HEK293 (cell line): ENCODE results near the gene SMIM44.
A peak's percentile ranks its signal among the peaks of the same experiment; 100 is the strongest.

Source experiments
- HOXA7 ChIP-seq: sonication (generic); formaldehyde crosslinking; IDR thresholded peaks from 2 replicates; pipeline ENCODE4 v1.8.1; 2022; ENCODE audit warnings: missing genetic modification reagents, borderline replicate concordance
- RBAK ChIP-seq: fragments of 450-650 bp; formaldehyde crosslinking; IDR thresholded peaks from 2 replicates; pipeline ENCODE4 v1.5.1; 2016; ENCODE audit warnings: missing biosample characterization, missing genetic modification characterization
- SETDB1 ChIP-seq: IDR thresholded peaks from one replicate; pipeline ENCODE4 v1.6.1; 2017; ENCODE audit warnings: mild to moderate bottlenecking, low read length, moderate library complexity, mixed read lengths; ENCODE audit not compliant: insufficient read length
- TRIM28 ChIP-seq: IDR thresholded peaks from 2 replicates; pipeline ENCODE4 v1.6.1; 2011; ENCODE audit warnings: low read length, control low read depth, borderline replicate concordance
- ZBTB21 ChIP-seq: fragments of 450-650 bp; formaldehyde crosslinking; IDR thresholded peaks from 2 replicates; pipeline ENCODE4 v1.5.1; 2017; ENCODE audit warnings: missing biosample characterization, missing genetic modification characterization
- ZBTB44 ChIP-seq: fragments of 450-650 bp; IDR thresholded peaks from 2 replicates; pipeline ENCODE4 v1.5.1; 2018; ENCODE audit warnings: missing biosample characterization, mild to moderate bottlenecking, missing genetic modification characterization
- ZNF112 ChIP-seq: fragments of 450-650 bp; formaldehyde crosslinking; IDR thresholded peaks from 2 replicates; pipeline ENCODE4 v1.5.0; 2017; ENCODE audit warnings: missing biosample characterization, missing genetic modification characterization
- ZNF132 ChIP-seq: fragments of 450-650 bp; formaldehyde crosslinking; IDR thresholded peaks from 2 replicates; pipeline ENCODE4 v1.5.1; 2017; ENCODE audit warnings: missing biosample characterization, missing genetic modification characterization, borderline replicate concordance
- ZNF184 ChIP-seq: fragments of 450-650 bp; IDR thresholded peaks from 2 replicates; pipeline ENCODE4 v1.5.1; 2018; ENCODE audit warnings: missing biosample characterization, mild to moderate bottlenecking, missing genetic modification characterization
- ZNF221 ChIP-seq: fragments of 450-650 bp; formaldehyde crosslinking; IDR thresholded peaks from 2 replicates; pipeline ENCODE4 v1.5.1; 2017; ENCODE audit warnings: missing biosample characterization, missing genetic modification characterization, borderline replicate concordance
- ZNF24 ChIP-seq: fragments of 450-650 bp; formaldehyde crosslinking; IDR thresholded peaks from 2 replicates; pipeline ENCODE4 v1.5.1; 2016; ENCODE audit warnings: missing biosample characterization, missing genetic modification characterization
- ZNF26 ChIP-seq: fragments of 450-650 bp; formaldehyde crosslinking; IDR thresholded peaks from 2 replicates; pipeline ENCODE4 v1.5.1; 2016; ENCODE audit warnings: missing biosample characterization, missing genetic modification characterization
- ZNF280C ChIP-seq: fragments of 450-650 bp; formaldehyde crosslinking; IDR thresholded peaks from 2 replicates; pipeline ENCODE4 v1.5.1; 2016; ENCODE audit warnings: missing biosample characterization, missing genetic modification characterization
- ZNF37A ChIP-seq: fragments of 450-650 bp; IDR thresholded peaks from 2 replicates; pipeline ENCODE4 v1.5.1; 2018; ENCODE audit warnings: missing biosample characterization, missing genetic modification characterization
- ZNF394 ChIP-seq: fragments of 450-650 bp; formaldehyde crosslinking; IDR thresholded peaks from 2 replicates; pipeline ENCODE4 v1.5.1; 2016; ENCODE audit warnings: missing biosample characterization, missing genetic modification characterization, mild to moderate bottlenecking, moderate library complexity, borderline replicate concordance
- ZNF426 ChIP-seq: fragments of 450-650 bp; formaldehyde crosslinking; IDR thresholded peaks from 2 replicates; pipeline ENCODE4 v1.5.1; 2017; ENCODE audit warnings: missing biosample characterization, missing genetic modification characterization, mild to moderate bottlenecking, inconsistent platforms, moderate library complexity
- ZNF473 ChIP-seq: fragments of 450-650 bp; formaldehyde crosslinking; IDR thresholded peaks from 2 replicates; pipeline ENCODE4 v1.5.1; 2017; ENCODE audit warnings: missing biosample characterization, missing genetic modification characterization
- ZNF549 ChIP-seq: fragments of 450-650 bp; IDR thresholded peaks from 2 replicates; pipeline ENCODE4 v1.5.1; 2018; ENCODE audit warnings: missing biosample characterization, missing genetic modification characterization, mild to moderate bottlenecking, inconsistent platforms, moderate library complexity
- ZNF621 ChIP-seq: fragments of 450-650 bp; formaldehyde crosslinking; IDR thresholded peaks from 2 replicates; pipeline ENCODE4 v1.5.1; 2017; ENCODE audit warnings: missing biosample characterization, missing genetic modification characterization
- ZNF623 ChIP-seq: fragments of 450-650 bp; formaldehyde crosslinking; IDR thresholded peaks from 2 replicates; pipeline ENCODE4 v1.5.1; 2016; ENCODE audit warnings: missing biosample characterization, missing genetic modification characterization
- ZNF626 ChIP-seq: fragments of 450-650 bp; sonication (Bioruptor Pico); formaldehyde crosslinking; IDR thresholded peaks from 2 replicates; pipeline ENCODE4 v1.5.1; 2018; ENCODE audit warnings: missing biosample characterization, missing genetic modification characterization, inconsistent platforms
- ZNF660 ChIP-seq: fragments of 450-650 bp; IDR thresholded peaks from 2 replicates; pipeline ENCODE4 v1.5.1; 2018; ENCODE audit warnings: missing biosample characterization, mild to moderate bottlenecking, missing genetic modification characterization
- ZNF670 ChIP-seq: fragments of 450-650 bp; formaldehyde crosslinking; IDR thresholded peaks from 2 replicates; pipeline ENCODE4 v1.5.1; 2016; ENCODE audit warnings: missing biosample characterization, missing genetic modification characterization, low read depth
- ZNF701 ChIP-seq: fragments of 450-650 bp; formaldehyde crosslinking; IDR thresholded peaks from 2 replicates; pipeline ENCODE4 v1.5.1; 2016; ENCODE audit warnings: missing biosample characterization, missing genetic modification characterization
- ZNF707 ChIP-seq: fragments of 450-650 bp; formaldehyde crosslinking; IDR thresholded peaks from 2 replicates; pipeline ENCODE4 v1.5.1; 2016; ENCODE audit warnings: missing biosample characterization, missing genetic modification characterization
- ZNF785 ChIP-seq: fragments of 450-650 bp; formaldehyde crosslinking; IDR thresholded peaks from 2 replicates; pipeline ENCODE4 v1.5.1; 2016; ENCODE audit warnings: missing biosample characterization, missing genetic modification characterization
- ZNF791 ChIP-seq: fragments of 450-650 bp; formaldehyde crosslinking; IDR thresholded peaks from 2 replicates; pipeline ENCODE4 v1.5.1; 2016; ENCODE audit warnings: missing biosample characterization, missing genetic modification characterization
- ZSCAN30 ChIP-seq: fragments of 450-650 bp; IDR thresholded peaks from 2 replicates; pipeline ENCODE4 v1.5.1; 2018; ENCODE audit warnings: missing biosample characterization, mild to moderate bottlenecking, missing genetic modification characterization, moderate library complexity
- TF ChIP-seq, protein P1 (sequence below): fragments of 450-650 bp; formaldehyde crosslinking; IDR thresholded peaks from 2 replicates; pipeline ENCODE4 v1.5.1; 2016; ENCODE audit warnings: missing biosample characterization, missing genetic modification characterization
- TF ChIP-seq, protein P2 (sequence below): fragments of 450-650 bp; formaldehyde crosslinking; IDR thresholded peaks from 2 replicates; pipeline ENCODE4 v1.5.1; 2016; ENCODE audit warnings: missing biosample characterization, missing genetic modification characterization
- TF ChIP-seq, protein P3 (sequence below): fragments of 450-650 bp; formaldehyde crosslinking; IDR thresholded peaks from 2 replicates; pipeline ENCODE4 v1.5.1; 2016; ENCODE audit warnings: missing biosample characterization, missing genetic modification characterization

Gene SMIM44

GRCh38 chr19:3505598-3506383, 22.6 kb upstream of the SMIM44 start, which contains the start of gene FZR1 (continued):
- TF ChIP-seq ZNF112 (no peak), ZNF132 (no peak), ZNF707 (tag by site-specific recombination) (no peak), ZNF549 (tag by site-specific recombination) (no peak), SETDB1 (no peak), ZNF394 (peak; percentile 48; the same call in 1 of the 2 replicates), ZNF621 (tag by site-specific recombination) (no peak), ZNF701 (tag by site-specific recombination) (no peak), ZNF37A (tag by site-specific recombination) (no peak), ZNF184 (tag by site-specific recombination) (no peak), ZNF785 (no peak), RBAK (tag by site-specific recombination) (no peak), ZNF623 (tag by site-specific recombination) (no peak), ZBTB21 (tag by site-specific recombination) (peak; percentile 96), ZNF791 (tag by site-specific recombination) (no peak), ZNF626 (tag by site-specific recombination) (no peak), ZNF660 (0 out of 2 replicates have a peak, but pooled peaks have one; percentile 12), ZSCAN30 (no peak), HOXA7 (CRISPR knock-in tag) (no peak), ZNF473 (no peak), ZNF26 (no peak), ZNF24 (0 out of 2 replicates have a peak, but pooled peaks have one; percentile 38), ZBTB44 (tag by site-specific recombination) (no peak), TRIM28 (no peak), ZNF426 (tag by site-specific recombination) (no peak), ZNF280C (tag by site-specific recombination) (no peak), ZNF221 (tag by site-specific recombination) (no peak), ZNF670 (tag by site-specific recombination) (no peak)
- TF ChIP-seq, protein P1, sequence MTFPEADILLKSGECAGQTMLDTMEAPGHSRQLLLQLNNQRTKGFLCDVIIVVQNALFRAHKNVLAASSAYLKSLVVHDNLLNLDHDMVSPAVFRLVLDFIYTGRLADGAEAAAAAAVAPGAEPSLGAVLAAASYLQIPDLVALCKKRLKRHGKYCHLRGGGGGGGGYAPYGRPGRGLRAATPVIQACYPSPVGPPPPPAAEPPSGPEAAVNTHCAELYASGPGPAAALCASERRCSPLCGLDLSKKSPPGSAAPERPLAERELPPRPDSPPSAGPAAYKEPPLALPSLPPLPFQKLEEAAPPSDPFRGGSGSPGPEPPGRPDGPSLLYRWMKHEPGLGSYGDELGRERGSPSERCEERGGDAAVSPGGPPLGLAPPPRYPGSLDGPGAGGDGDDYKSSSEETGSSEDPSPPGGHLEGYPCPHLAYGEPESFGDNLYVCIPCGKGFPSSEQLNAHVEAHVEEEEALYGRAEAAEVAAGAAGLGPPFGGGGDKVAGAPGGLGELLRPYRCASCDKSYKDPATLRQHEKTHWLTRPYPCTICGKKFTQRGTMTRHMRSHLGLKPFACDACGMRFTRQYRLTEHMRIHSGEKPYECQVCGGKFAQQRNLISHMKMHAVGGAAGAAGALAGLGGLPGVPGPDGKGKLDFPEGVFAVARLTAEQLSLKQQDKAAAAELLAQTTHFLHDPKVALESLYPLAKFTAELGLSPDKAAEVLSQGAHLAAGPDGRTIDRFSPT: peak; percentile 96
- TF ChIP-seq, protein P2, sequence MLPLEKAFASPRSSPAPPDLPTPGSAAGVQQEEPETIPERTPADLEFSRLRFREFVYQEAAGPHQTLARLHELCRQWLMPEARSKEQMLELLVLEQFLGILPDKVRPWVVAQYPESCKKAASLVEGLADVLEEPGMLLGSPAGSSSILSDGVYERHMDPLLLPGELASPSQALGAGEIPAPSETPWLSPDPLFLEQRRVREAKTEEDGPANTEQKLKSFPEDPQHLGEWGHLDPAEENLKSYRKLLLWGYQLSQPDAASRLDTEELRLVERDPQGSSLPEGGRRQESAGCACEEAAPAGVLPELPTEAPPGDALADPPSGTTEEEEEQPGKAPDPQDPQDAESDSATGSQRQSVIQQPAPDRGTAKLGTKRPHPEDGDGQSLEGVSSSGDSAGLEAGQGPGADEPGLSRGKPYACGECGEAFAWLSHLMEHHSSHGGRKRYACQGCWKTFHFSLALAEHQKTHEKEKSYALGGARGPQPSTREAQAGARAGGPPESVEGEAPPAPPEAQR (tag by site-specific recombination): no peak
- TF ChIP-seq, protein P3, sequence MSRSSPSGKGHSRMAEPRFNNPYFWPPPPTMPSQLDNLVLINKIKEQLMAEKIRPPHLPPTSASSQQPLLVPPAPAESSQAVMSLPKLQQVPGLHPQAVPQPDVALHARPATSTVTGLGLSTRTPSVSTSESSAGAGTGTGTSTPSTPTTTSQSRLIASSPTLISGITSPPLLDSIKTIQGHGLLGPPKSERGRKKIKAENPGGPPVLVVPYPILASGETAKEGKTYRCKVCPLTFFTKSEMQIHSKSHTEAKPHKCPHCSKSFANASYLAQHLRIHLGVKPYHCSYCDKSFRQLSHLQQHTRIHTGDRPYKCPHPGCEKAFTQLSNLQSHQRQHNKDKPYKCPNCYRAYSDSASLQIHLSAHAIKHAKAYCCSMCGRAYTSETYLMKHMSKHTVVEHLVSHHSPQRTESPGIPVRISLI (tag by site-specific recombination): no peak
